CD4-positive, alpha-beta T cell treated with Interleukin-21 for 1 hour (primary cell): ENCODE data around the gene PHF20.
"Not testable (repeated sequence)": the region's sequence is repeated elsewhere in the genome, so short reads cannot be mapped to it uniquely, and the experiment has no call there.

ENCODE experiments used
- DNase-seq: peaks from one replicate; pipeline ENCODE4 v3.0.0-alpha.2; 2020

The PHF20 gene

GRCh38 chr20:35979544-35979943 lies 207.7 kb downstream of the PHF20 start:
- DNase-seq: no peak

GRCh38 chr20:35981969-35982368 lies 210.2 kb downstream of the PHF20 start:
- no peak for DNase-seq

- DNase-seq: no peak
Observed at GRCh38 chr20:35984382-35984781, 212.6 kb downstream of the PHF20 start.

- no peak for DNase-seq
Observed at GRCh38 chr20:35985806-35986205, 214.0 kb downstream of the PHF20 start.

GRCh38 chr20:35988910-35989463 lies 217.2 kb downstream of the PHF20 start:
- DNase-seq: no peak

- no peak for DNase-seq
Observed at GRCh38 chr20:35991142-35991771, 219.4 kb downstream of the PHF20 start.

GRCh38 chr20:35992713-35993335 lies 221.0 kb downstream of the PHF20 start:
- DNase-seq: peak; percentile 70

- peak; percentile 75 for DNase-seq
Observed at GRCh38 chr20:35994994-35995453, 223.2 kb downstream of the PHF20 start.

GRCh38 chr20:35996492-35996891 lies 224.7 kb downstream of the PHF20 start:
- not testable (repeated sequence) for DNase-seq
